GM19372 (cell line): Measurements from ENCODE around the gene PTPN7.

ENCODE experiments used
- ATAC-seq: cut with Tn5 transposase; IDR thresholded peaks from one replicate; pipeline ENCODE4 v1.9.1; 2021; ENCODE audit warnings: mild to moderate bottlenecking, low read depth, moderate library complexity; ENCODE audit not compliant: unreplicated experiment

The PTPN7 gene

GRCh38 chr1:202133496-202133895, 26.9 kb downstream of the PTPN7 start:
- ATAC-seq: no peak

GRCh38 chr1:202133001-202133400, 27.4 kb downstream of the PTPN7 start:
- no peak for ATAC-seq

- no peak for ATAC-seq
Observed at GRCh38 chr1:202131956-202132821, 28.2 kb downstream of the PTPN7 start.

GRCh38 chr1:202130816-202131522, 29.4 kb downstream of the PTPN7 start:
- no peak for ATAC-seq

- no peak for ATAC-seq
Observed at GRCh38 chr1:202130297-202130721, 30.1 kb downstream of the PTPN7 start.

GRCh38 chr1:202129453-202130296, 30.7 kb downstream of the PTPN7 start:
- ATAC-seq: no peak

GRCh38 chr1:202127836-202128622, 32.4 kb downstream of the PTPN7 start:
- no peak for ATAC-seq

- no peak for ATAC-seq
Observed at GRCh38 chr1:202127061-202127460, 33.3 kb downstream of the PTPN7 start.

- no peak for ATAC-seq
Observed at GRCh38 chr1:202126426-202126825, 34.0 kb downstream of the PTPN7 start.

GRCh38 chr1:202125611-202126010, 34.8 kb downstream of the PTPN7 start:
- no peak for ATAC-seq

GRCh38 chr1:202124142-202124541, 36.3 kb downstream of the PTPN7 start:
- ATAC-seq: no peak

- no peak for ATAC-seq
Observed at GRCh38 chr1:202123336-202123813, 37.0 kb downstream of the PTPN7 start.

GRCh38 chr1:202122639-202123335, 37.6 kb downstream of the PTPN7 start, which contains the start of gene GPR37L1:
Gene GPR37L1 (plus strand): TSS chr1:202122917. CDS start chr1:202122964, 47 bp downstream.
- no peak for ATAC-seq

GRCh38 chr1:202121006-202121405, 39.4 kb downstream of the PTPN7 start:
- no peak for ATAC-seq

GRCh38 chr1:202117898-202118371, 42.5 kb downstream of the PTPN7 start:
- ATAC-seq: no peak

GRCh38 chr1:202116287-202116686, 44.1 kb downstream of the PTPN7 start:
- ATAC-seq: no peak

- peak; percentile 50 for ATAC-seq
Observed at GRCh38 chr1:202113690-202114300, 46.6 kb downstream of the PTPN7 start.

GRCh38 chr1:202112859-202113689, 47.3 kb downstream of the PTPN7 start:
- ATAC-seq: no peak
